ENCODE results near the gene FOXP3. TPM values are rescaled to one million over a fixed set of nuclear protein-coding genes. Genes with fewer than 3 reads are reported as not detected.

Gene FOXP3
- total RNA-seq, 4 donors from 2014 or later: 0.22 TPM; not detected in 3

GRCh38 chrX:49249071-49249470 is 15.4 kb downstream of the FOXP3 start:
- Histone ChIP-seq H3K4me3 (no peak overlapping the region), H3K9me3 (no peaks in the 10 kb centered on the region), H3K4me1 (no peaks in the 10 kb centered on the region), H3K36me3 (peaks cover 0 to 60% of the 10 kb centered on the region in 2 donors), H3K27ac (no peak overlapping the region), H3K27me3 (no peaks in the 10 kb centered on the region)
- TF ChIP-seq POLR2A (IDR thresholded peaks at IDR 0.05): no peak
- TF ChIP-seq CTCF (IDR thresholded peaks at IDR 0.05): no peak
- no peak for TF ChIP-seq POLR2AphosphoS5 (IDR thresholded peaks at IDR 0.05)
- no peak for TF ChIP-seq EP300 (IDR thresholded peaks at IDR 0.05)
- no peak for ATAC-seq
- 87% methylated on average over 3 of the region's 6 CpGs; no CpG with 5 or more reads in 1 of the 2 donors for WGBS, 2 donors (ENCODE audit: low coverage in 1 of 2)

- Histone ChIP-seq H3K36me3 (peaks cover 0 to 69% of the 10 kb centered on the region in 2 donors), H3K4me3 (no peak overlapping the region), H3K9me3 (no peaks in the 10 kb centered on the region), H3K4me1 (no peaks in the 10 kb centered on the region), H3K27ac (no peak overlapping the region), H3K27me3 (no peaks in the 10 kb centered on the region)
- WGBS, 2 donors (ENCODE audit: low coverage in 1 of 2): no CpG with 5 or more reads among the region's 28 CpGs
- no peak for TF ChIP-seq CTCF (IDR thresholded peaks at IDR 0.05)
- TF ChIP-seq POLR2AphosphoS5 (IDR thresholded peaks at IDR 0.05): no peak
- no peak for TF ChIP-seq POLR2A (IDR thresholded peaks at IDR 0.05)
- TF ChIP-seq EP300 (IDR thresholded peaks at IDR 0.05): no peak
- ATAC-seq: no peak
These were observed 16.3 kb downstream of the FOXP3 start for GRCh38 chrX:49247916-49248811.

GRCh38 chrX:49247346-49247745 is 17.2 kb downstream of the FOXP3 start:
- Histone ChIP-seq H3K4me1 (no peaks in the 10 kb centered on the region), H3K36me3 (peaks cover 0 to 77% of the 10 kb centered on the region in 2 donors), H3K9me3 (no peaks in the 10 kb centered on the region), H3K4me3 (no peak overlapping the region), H3K27ac (no peak overlapping the region), H3K27me3 (no peaks in the 10 kb centered on the region)
- TF ChIP-seq CTCF (IDR thresholded peaks at IDR 0.05): no peak
- no peak for TF ChIP-seq EP300 (IDR thresholded peaks at IDR 0.05)
- TF ChIP-seq POLR2AphosphoS5 (IDR thresholded peaks at IDR 0.05): no peak
- no peak for TF ChIP-seq POLR2A (IDR thresholded peaks at IDR 0.05)
- WGBS, 2 donors (ENCODE audit: low coverage in 1 of 2): no CpG with 5 or more reads among the region's 11 CpGs
- ATAC-seq: no peak

- H3K4me3 ChIP-seq: no peak overlapping the region
- no peak for ATAC-seq
- no peaks in the 10 kb centered on the region for H3K9me3 ChIP-seq
- 100% methylated on average over 1 of the region's 10 CpGs; no CpG with 5 or more reads in 1 of the 2 donors for WGBS, 2 donors (ENCODE audit: low coverage in 1 of 2)
- H3K27me3 ChIP-seq: no peaks in the 10 kb centered on the region
- H3K4me1 ChIP-seq: no peaks in the 10 kb centered on the region
- TF ChIP-seq POLR2A (IDR thresholded peaks at IDR 0.05) (no peak), POLR2AphosphoS5 (IDR thresholded peaks at IDR 0.05) (no peak), EP300 (IDR thresholded peaks at IDR 0.05) (no peak), CTCF (IDR thresholded peaks at IDR 0.05) (no peak)
- no peak overlapping the region for H3K27ac ChIP-seq
- H3K36me3 ChIP-seq: peaks cover 0 to 83% of the 10 kb centered on the region in 2 donors
These were observed 18.0 kb downstream of the FOXP3 start for GRCh38 chrX:49246541-49246940.

- Histone ChIP-seq H3K27ac (no peak overlapping the region), H3K36me3 (peaks cover 0 to 75% of the 10 kb centered on the region in 2 donors), H3K9me3 (no peaks in the 10 kb centered on the region), H3K27me3 (no peaks in the 10 kb centered on the region), H3K4me1 (peaks cover 0 to 5% (median 0%) of the 10 kb centered on the region in 3 donors), H3K4me3 (no peak overlapping the region)
- WGBS, 2 donors (ENCODE audit: low coverage in 1 of 2): 80 to 100% methylated on average over 1 to 2 of the region's 2 CpGs
- TF ChIP-seq POLR2AphosphoS5 (IDR thresholded peaks at IDR 0.05): no peak
- no peak for TF ChIP-seq CTCF (IDR thresholded peaks at IDR 0.05)
- TF ChIP-seq POLR2A (IDR thresholded peaks at IDR 0.05): no peak
- TF ChIP-seq EP300 (IDR thresholded peaks at IDR 0.05): no peak
- no peak for ATAC-seq
These were observed 20.3 kb downstream of the FOXP3 start for GRCh38 chrX:49244207-49244606.
